Fibroblast of lung (primary cell): ENCODE results near the gene SPATA20.

ENCODE experiments used
- CTCF ChIP-seq, 2 donors: IDR thresholded peaks in 1 of 2; conservative IDR thresholded peaks in 1 of 2; 1 replicate in 1 of 2; 2 replicates in 1 of 2; pipeline ENCODE4 v1.5.1; 2011 to 2012; ENCODE audit warnings: low read length in 2 of 2, control low read depth in 1 of 2, inconsistent platforms in 1 of 2, low read depth in 1 of 2, mild to moderate bottlenecking in 1 of 2
- EZH2 ChIP-seq: IDR thresholded peaks from 2 replicates; pipeline ENCODE4 v1.5.1; 2012; ENCODE audit warnings: low read length, control low read depth, mild to moderate bottlenecking; ENCODE audit errors: missing control alignments

- TF ChIP-seq CTCF (conservative IDR thresholded peaks at IDR 0.05 in 1 of 2, IDR thresholded peaks at IDR 0.05 in 1 of 2; ENCODE audit: low read depth in 1 of 2, low read length in 2 of 2): peak in 1 of 2 donors; percentile 6
- no peak for TF ChIP-seq EZH2
Observed at GRCh38 chr17:50603340-50603739, 56.4 kb downstream of the SPATA20 start.
